ENCODE measurements around the gene CEACAM8. TPM values are rescaled to one million over a fixed set of nuclear protein-coding genes. Genes with fewer than 3 reads are reported as not detected.

The CEACAM8 gene
- total RNA-seq, 2 donors from 2014 or later = not detected

DNA sequence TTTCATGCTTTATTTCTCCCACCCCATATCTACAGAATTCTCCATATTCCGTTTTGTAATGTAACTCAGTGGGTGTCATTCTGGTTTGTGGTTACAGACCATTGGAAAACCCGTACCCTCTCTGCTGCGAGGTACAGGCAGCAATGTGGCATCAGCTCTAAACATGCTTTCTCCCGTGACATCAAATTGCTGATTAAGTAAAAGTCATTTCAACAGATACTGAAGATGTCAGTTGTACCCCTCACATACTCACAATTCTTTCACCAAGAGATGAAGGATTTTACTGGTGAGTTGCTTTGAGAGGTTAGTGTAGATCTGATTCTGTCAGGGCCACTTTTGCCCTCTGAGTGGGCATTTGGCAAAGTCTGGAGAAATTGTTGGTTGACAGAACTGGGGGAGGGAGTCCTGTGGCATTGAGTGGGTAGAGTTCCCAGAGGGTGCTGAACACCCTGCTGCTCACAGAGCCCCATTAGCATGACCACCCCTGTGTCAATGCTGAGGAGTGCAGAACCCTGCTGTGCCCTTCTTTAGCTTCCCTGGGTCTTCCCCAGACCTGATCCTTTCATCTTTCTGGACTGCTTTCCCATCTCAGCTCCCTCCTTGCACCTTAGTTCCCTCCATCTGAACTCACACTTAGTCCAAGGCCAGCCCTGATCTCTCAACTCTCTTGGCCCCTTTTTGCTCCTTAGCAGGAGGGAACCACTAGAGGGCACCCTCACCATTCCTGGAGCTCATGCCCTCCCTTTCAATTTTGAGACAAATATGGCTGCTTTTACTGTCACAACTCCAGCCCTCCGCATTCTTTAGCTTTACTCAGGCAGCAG lies 39.9 kb upstream of the CEACAM8 start:
- Mint-ChIP-seq H3K27me3 (ENCODE audit: insufficient read depth) (no peaks in the 10 kb centered on the region), H3K4me1 (no peaks in the 10 kb centered on the region), H3K27ac (no peak overlapping the region), H3K36me3 (ENCODE audit: low read depth) (no peaks in the 10 kb centered on the region), H3K9me3 (peaks cover 94% of the 10 kb centered on the region), H3K4me3 (no peak overlapping the region)
- H3K4me1 ChIP-seq (ENCODE audit: control insufficient read depth, insufficient read depth, low read length) = no peaks in the 10 kb centered on the region
- H3K9me3 ChIP-seq (ENCODE audit: control insufficient read depth, low read length) = peaks cover 5% of the 10 kb centered on the region
- H3K36me3 ChIP-seq (ENCODE audit: control insufficient read depth, insufficient read depth, low read length) = no peaks in the 10 kb centered on the region
- TF ChIP-seq, protein P1, sequence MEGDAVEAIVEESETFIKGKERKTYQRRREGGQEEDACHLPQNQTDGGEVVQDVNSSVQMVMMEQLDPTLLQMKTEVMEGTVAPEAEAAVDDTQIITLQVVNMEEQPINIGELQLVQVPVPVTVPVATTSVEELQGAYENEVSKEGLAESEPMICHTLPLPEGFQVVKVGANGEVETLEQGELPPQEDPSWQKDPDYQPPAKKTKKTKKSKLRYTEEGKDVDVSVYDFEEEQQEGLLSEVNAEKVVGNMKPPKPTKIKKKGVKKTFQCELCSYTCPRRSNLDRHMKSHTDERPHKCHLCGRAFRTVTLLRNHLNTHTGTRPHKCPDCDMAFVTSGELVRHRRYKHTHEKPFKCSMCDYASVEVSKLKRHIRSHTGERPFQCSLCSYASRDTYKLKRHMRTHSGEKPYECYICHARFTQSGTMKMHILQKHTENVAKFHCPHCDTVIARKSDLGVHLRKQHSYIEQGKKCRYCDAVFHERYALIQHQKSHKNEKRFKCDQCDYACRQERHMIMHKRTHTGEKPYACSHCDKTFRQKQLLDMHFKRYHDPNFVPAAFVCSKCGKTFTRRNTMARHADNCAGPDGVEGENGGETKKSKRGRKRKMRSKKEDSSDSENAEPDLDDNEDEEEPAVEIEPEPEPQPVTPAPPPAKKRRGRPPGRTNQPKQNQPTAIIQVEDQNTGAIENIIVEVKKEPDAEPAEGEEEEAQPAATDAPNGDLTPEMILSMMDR (conservative IDR thresholded peaks at IDR 0.05) = peak; percentile 56
- peak; percentile 64 for DNase-seq
- no peak overlapping the region for H3K27ac ChIP-seq (ENCODE audit: low read depth, low read length)
- H3K9ac ChIP-seq (ENCODE audit: extremely low read depth, low read length, poor library complexity, severe bottlenecking) = no peak overlapping the region
- no peaks in the 10 kb centered on the region for H3K27me3 ChIP-seq (ENCODE audit: control insufficient read depth, insufficient read depth, low read length, poor library complexity, severe bottlenecking)
- H3K4me3 ChIP-seq (ENCODE audit: low read length) = no peak overlapping the region
- 79 to 100% methylated on average over 2 to 5 of the region's 5 CpGs for WGBS, 2 experiments (ENCODE audit: insufficient coverage in 1 of 2, insufficient read length in 1 of 2)

- Mint-ChIP-seq H3K9me3 (peaks cover 98% of the 10 kb centered on the region), H3K27me3 (ENCODE audit: insufficient read depth) (no peaks in the 10 kb centered on the region), H3K36me3 (ENCODE audit: low read depth) (no peaks in the 10 kb centered on the region), H3K4me1 (no peaks in the 10 kb centered on the region), H3K4me3 (no peak overlapping the region), H3K27ac (no peak overlapping the region)
- TF ChIP-seq, protein P1 (conservative IDR thresholded peaks at IDR 0.05) = no peak
- no peaks in the 10 kb centered on the region for H3K36me3 ChIP-seq (ENCODE audit: control insufficient read depth, insufficient read depth, low read length)
- H3K4me3 ChIP-seq (ENCODE audit: low read length) = no peak overlapping the region
- no peak for DNase-seq
- H3K27me3 ChIP-seq (ENCODE audit: control insufficient read depth, insufficient read depth, low read length, poor library complexity, severe bottlenecking) = no peaks in the 10 kb centered on the region
- no peak overlapping the region for H3K9ac ChIP-seq (ENCODE audit: extremely low read depth, low read length, poor library complexity, severe bottlenecking)
- no peaks in the 10 kb centered on the region for H3K9me3 ChIP-seq (ENCODE audit: control insufficient read depth, low read length)
- H3K4me1 ChIP-seq (ENCODE audit: control insufficient read depth, insufficient read depth, low read length) = no peaks in the 10 kb centered on the region
- H3K27ac ChIP-seq (ENCODE audit: low read depth, low read length) = no peak overlapping the region
These were observed 34.5 kb upstream of the CEACAM8 start for GRCh38 chr19:42629191-42629590.

GRCh38 chr19:42628411-42629140 lies 33.9 kb upstream of the CEACAM8 start:
- no peaks in the 10 kb centered on the region for H3K36me3 ChIP-seq (ENCODE audit: control insufficient read depth, insufficient read depth, low read length)
- Mint-ChIP-seq H3K4me3 (no peak overlapping the region), H3K27ac (no peak overlapping the region), H3K9me3 (peaks cover 99% of the 10 kb centered on the region), H3K36me3 (ENCODE audit: low read depth) (no peaks in the 10 kb centered on the region), H3K27me3 (ENCODE audit: insufficient read depth) (no peaks in the 10 kb centered on the region), H3K4me1 (no peaks in the 10 kb centered on the region)
- TF ChIP-seq, protein P1 (conservative IDR thresholded peaks at IDR 0.05) = no peak
- H3K27ac ChIP-seq (ENCODE audit: low read depth, low read length) = no peak overlapping the region
- WGBS, 2 experiments (ENCODE audit: insufficient coverage in 1 of 2, insufficient read length in 1 of 2) = 20 to 56% methylated on average over 1 to 2 of the region's 2 CpGs
- no peaks in the 10 kb centered on the region for H3K27me3 ChIP-seq (ENCODE audit: control insufficient read depth, insufficient read depth, low read length, poor library complexity, severe bottlenecking)
- no peaks in the 10 kb centered on the region for H3K9me3 ChIP-seq (ENCODE audit: control insufficient read depth, low read length)
- no peak overlapping the region for H3K4me3 ChIP-seq (ENCODE audit: low read length)
- H3K9ac ChIP-seq (ENCODE audit: extremely low read depth, low read length, poor library complexity, severe bottlenecking) = no peak overlapping the region
- H3K4me1 ChIP-seq (ENCODE audit: control insufficient read depth, insufficient read depth, low read length) = no peaks in the 10 kb centered on the region
- DNase-seq = no peak

All from endodermal cell (in vitro differentiated cells).